HTR-8/SVneo (cell line): ENCODE measurements around the gene ANKRD65.
"Not testable (repeated sequence)": the region's sequence is repeated elsewhere in the genome, so short reads cannot be mapped to it uniquely, and the experiment has no call there.

Experiments used
- DNase-seq: peaks from one replicate; pipeline ENCODE4 v3.0.0; 2011; ENCODE audit warnings: low spot score, mixed read lengths; ENCODE audit not compliant: insufficient read length
- FAIRE-seq: peaks from 2 replicates; lab custom pipeline; 2011; peaks lifted over from hg19 to GRCh38; lab: Jason Lieb, UNC

The ANKRD65 gene

GRCh38 chr1:1421147-1421906 is at the start of gene ANKRD65:
Gene ANKRD65, minus strand, starts transcription at chr1:1421276. Its CDS starts 271 bp downstream, at chr1:1421005.
- no peak for FAIRE-seq
- no peak for DNase-seq

- FAIRE-seq: not testable (repeated sequence)
Observed at GRCh38 chr1:1468196-1468985, 47.3 kb upstream of the ANKRD65 start.

GRCh38 chr1:1463312-1463711 is 42.2 kb upstream of the ANKRD65 start:
- FAIRE-seq: no peak
- no peak for DNase-seq

More at GRCh38 chr1:1468196-1468985, 47.3 kb upstream of the ANKRD65 start:
- not testable (repeated sequence) for DNase-seq

DNA sequence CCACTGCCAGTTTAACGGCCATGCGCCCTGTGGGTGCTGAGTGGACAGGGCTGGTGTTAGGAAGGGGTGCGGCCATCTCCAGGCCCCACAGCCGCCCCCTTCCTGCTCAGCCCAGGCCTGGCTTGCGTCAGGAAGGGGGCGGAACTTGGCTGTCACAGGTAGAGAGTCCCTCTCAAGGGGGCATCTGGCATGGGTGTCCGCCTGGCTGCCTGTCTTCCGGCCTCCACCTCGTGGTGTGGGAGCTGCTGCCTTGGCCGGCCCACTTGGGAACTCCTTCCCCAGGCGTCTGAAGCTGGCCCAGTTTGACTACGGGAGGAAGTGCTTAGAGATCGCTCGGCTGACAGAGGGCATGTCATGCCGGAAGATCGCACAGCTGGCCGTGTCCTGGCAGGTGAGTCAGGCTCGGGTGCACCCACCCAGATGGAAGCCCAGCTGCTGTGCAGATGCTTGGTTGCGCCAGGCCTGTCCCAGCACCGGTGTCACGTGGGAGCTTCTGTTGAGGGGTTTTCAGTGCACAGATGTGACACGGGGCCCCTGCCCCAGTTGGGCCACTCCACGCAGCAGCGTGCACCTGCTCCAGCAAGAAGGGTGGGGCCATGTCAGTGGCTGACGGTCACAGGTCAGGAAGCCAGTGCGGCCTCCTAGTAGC is 41.4 kb upstream of the ANKRD65 start:
- FAIRE-seq (no peak), DNase-seq (no peak)

- no peak for FAIRE-seq
- DNase-seq: no peak
Observed at GRCh38 chr1:1461721-1462317, 40.7 kb upstream of the ANKRD65 start.

DNA sequence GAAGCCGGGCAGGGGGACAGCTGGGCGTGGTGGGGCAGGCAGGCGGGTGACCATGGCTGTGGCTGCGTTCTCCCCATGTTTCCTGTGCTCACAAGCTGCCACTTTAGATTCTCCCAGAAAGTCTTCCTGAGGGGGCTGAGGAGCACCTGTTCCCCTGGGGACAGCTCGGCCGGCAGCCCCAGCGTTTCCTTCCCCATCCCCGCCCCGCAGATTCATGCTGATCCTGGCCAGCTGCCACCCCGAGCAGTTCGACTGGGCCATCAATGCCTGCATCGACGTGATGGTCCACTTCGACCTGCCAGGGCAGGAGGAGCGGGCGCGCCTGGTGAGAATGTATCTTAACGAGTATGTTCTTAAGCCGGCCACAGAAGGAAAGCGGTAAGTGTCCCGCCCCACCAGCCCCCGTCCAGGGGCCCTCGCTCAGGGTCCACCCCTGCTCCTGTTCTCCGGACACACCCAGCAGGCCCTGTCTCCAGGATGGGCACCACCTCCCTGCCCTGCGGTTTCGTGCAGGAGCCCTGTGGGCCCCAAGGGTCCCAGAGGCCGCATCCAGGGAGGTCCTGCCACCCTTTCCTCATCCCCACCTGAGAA is 39.6 kb upstream of the ANKRD65 start:
- DNase-seq: no peak
- no peak for FAIRE-seq

- not testable (repeated sequence) for DNase-seq, FAIRE-seq
Observed at GRCh38 chr1:1459711-1460110, 38.6 kb upstream of the ANKRD65 start.

- FAIRE-seq, DNase-seq: not testable (repeated sequence)
Observed at GRCh38 chr1:1459156-1459555, 38.1 kb upstream of the ANKRD65 start.

DNA sequence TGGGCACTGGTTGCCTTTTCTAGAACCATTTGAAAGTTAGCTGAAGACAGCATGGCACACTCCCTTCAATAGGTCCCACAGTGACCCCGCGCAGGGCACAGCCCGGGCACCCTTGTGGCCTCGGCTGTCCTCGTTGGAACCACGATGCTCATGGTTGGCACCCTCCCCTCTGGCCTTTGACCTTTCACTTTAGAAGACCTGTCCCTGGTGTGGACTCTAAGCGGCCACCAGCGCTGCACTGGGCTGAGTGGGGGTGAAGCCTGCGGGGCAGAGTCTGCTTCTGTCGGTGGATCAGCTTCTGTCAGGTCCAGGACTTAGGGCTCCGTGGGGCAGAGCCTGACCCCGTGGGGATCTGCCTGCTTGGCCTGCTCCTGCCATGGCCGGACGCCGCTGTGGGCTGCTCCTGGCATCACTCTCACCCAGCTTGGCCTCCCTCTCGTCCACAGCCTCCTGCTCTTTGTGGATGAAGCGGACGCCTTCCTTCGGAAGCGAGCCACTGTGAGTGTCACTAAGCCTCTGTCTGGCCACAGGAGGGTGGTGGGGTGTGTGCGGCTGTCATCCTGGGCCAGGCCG is 35.7 kb upstream of the ANKRD65 start:
- not testable (repeated sequence) for DNase-seq, FAIRE-seq

- not testable (repeated sequence) for DNase-seq, FAIRE-seq
Observed at GRCh38 chr1:1455934-1456333, 34.9 kb upstream of the ANKRD65 start.

DNA sequence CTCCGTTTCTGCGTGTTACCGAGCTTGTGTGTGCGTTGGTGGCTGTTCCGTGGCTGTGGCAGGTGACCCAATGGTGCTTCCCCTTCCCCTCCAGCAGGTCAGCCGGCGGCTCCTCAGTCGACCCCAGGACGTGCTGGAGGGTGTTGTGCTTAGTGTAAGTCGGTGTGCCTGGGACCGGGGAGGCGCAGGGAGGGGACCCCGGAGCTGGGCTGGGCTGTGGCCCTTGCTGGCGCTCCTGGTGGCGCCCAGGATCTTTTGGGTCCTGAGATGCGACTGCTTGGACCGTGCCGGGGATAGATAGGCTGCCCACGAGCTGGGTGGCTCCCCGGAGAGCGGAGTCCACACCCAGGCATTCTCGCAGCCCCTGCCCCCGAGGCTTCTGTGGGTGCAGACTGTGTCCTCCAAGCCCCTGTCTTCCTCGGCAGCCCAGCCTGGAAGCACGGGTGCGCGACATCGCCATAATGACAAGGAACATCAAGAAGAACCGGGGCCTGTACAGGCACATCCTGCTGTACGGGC is 34.3 kb upstream of the ANKRD65 start:
- FAIRE-seq: peak; percentile 31
- no peak for DNase-seq

GRCh38 chr1:1454286-1455056 is 33.4 kb upstream of the ANKRD65 start:
- not testable (repeated sequence) for DNase-seq, FAIRE-seq

DNA sequence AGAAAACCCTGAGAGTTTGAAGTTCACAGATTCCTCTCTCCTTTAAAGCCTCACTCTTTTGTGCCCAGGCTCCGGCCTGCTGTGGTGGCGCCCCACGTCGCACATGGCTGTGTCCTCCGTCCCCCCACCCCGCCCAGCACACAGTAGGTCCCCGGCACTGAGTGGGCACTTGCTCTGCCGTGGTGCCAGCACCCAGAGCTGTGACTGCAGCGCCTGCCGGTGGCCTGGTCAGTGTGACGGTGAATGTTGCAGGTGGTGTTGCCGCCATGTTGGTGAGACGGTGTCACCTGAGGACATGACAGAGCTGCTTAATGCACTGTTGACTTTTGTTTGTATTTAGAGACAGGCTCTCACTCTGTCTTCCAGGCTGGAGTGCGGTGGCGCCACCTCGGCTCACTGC is 31.8 kb upstream of the ANKRD65 start:
- FAIRE-seq: no peak
- DNase-seq: no peak

DNA sequence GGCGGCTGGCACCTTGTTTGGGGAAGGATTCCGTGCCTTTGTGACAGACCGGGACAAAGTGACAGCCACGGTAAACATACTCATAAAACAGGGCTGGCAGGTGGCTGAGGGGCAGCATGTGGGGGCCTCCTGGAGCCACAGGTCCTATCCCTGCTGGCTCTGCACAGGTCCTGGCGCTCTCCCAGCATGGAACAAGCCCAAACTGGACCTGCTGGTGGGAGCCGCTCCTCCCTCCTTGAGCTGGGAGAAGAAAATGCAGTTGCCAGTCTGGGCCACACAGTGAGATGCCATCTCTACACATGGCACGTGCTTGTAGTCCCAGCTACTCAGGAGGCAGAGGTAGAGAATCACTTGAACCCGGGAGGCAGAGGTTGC is 31.3 kb upstream of the ANKRD65 start:
- not testable (repeated sequence) for DNase-seq, FAIRE-seq

- FAIRE-seq (no peak), DNase-seq (no peak)
Observed at GRCh38 chr1:1451696-1452364, 30.8 kb upstream of the ANKRD65 start.

- FAIRE-seq, DNase-seq: not testable (repeated sequence)
Observed at GRCh38 chr1:1450616-1451015, 29.5 kb upstream of the ANKRD65 start.

DNA sequence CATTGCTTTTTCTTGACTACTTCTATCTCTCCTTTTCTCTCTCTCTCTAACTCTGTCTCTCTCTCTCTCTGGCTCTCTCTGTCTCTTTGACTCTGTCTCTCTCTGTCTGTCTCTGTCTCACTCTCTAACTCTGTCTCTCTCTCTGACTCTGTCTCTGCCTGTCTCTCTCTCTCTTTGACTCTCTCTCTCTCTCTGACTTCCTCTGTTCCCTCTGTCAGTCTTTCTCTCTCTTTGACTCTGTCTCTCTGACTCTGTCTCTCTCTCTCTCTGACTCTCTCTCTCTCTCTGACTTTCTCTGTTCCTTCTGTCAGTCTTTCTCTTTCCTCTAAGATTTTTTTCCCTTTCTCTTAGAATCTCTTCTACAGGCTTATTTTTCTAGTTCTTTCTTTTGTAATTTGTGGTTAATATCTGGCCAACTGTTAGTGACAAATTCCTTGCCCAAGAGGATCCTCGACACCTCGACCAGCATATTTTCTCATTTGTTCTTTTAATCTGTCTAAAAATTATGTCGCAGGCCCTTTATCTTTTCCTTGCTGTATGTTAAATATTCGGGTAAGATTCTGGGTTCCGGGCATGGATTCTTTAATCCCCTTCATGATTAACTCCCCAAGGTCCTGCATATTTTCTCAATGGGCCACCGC is 28.1 kb upstream of the ANKRD65 start, which contains the start of gene ATAD3C:
TSS of gene ATAD3C (plus strand) at position 591 of the 641 bp plus-strand sequence. CDS start 995 bp downstream, outside the sequence.
- no peak for DNase-seq
- no peak for FAIRE-seq
